NOMO-1 (cell line): Measurements from ENCODE around the gene RPE.

ENCODE experiments used
- DNase-seq, 2 experiments: peaks; one replicate each; lab custom pipeline; 2025; ENCODE audit not compliant: unreplicated experiment in 2 of 2; lab: John Stamatoyannopoulos, UW

RPE gene

GRCh38 chr2:210000464-210001324 is 1.7 kb upstream of the RPE start:
- peak; percentile 75 to 86 for DNase-seq

DNA sequence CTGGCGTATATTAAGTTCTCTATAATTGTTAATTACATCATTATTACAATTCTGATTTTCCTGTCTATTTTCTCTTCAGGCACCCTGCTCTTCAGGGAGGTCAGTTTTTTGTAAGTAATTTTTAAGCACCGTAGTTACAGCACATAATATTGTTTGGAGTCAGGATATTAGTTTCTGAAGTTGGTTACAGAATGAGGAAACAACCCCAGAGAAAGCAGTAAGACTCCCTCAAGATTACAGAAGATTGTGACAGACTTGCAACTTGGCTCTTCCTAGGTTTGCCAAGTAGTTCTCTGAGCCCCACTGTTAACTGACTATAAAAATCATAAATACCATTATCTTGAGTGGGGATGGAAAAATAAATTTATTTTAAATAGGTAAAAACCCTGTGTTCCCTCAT is 921 bp downstream of the RPE start:
- DNase-seq, result peak; percentile 81 to 82

- peak; percentile 26 to 77 for DNase-seq
Measured at GRCh38 chr2:210004881-210005280, 2.4 kb downstream of the RPE start.

DNA sequence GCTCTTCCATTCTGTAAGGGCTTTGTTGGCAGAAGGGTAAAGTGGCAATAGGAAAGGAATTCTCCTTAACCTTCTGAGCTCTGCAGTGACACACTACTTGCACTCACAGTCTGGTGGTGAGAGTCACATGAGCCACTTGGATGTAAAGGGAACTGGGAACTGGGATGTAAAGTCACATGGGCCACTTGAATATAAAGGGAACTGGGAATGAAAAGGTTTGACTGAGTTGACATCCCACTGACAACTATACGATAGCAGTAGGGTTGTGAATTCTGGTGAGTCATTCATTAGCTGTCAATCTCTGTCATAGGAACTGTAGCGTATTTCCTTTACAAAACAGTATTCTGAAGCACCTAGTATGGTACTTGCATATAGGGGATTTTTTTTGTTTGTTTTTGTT is 5.5 kb downstream of the RPE start:
- no peak for DNase-seq

GRCh38 chr2:210009126-210009525 is 6.7 kb downstream of the RPE start:
- DNase-seq, result no peak

DNA sequence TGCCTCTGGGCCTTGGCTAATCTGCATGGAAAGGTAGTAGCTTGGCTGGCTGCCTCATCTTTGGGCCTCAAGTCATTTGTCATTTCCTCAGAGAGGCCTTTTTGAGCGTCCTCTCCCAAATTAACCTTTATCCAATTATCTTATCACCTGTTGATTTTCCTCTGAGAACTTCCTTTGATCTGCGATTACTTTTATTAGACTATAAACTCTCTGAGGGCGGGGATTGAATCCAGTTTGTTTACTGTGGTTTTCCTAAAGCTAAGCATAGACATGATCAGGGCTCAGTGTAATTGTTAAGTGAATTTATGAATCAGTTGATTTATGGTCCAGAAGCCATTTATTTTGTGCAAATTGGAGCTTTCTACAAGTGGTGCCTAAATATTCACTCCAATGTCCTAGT is 7.5 kb downstream of the RPE start:
- no peak for DNase-seq

- no peak for DNase-seq
Measured at GRCh38 chr2:210020138-210020537, 17.7 kb downstream of the RPE start.

- no peak for DNase-seq
Measured at GRCh38 chr2:210022824-210023223, 20.4 kb downstream of the RPE start.

GRCh38 chr2:210027608-210028007 is 25.2 kb downstream of the RPE start:
- no peak for DNase-seq

DNA sequence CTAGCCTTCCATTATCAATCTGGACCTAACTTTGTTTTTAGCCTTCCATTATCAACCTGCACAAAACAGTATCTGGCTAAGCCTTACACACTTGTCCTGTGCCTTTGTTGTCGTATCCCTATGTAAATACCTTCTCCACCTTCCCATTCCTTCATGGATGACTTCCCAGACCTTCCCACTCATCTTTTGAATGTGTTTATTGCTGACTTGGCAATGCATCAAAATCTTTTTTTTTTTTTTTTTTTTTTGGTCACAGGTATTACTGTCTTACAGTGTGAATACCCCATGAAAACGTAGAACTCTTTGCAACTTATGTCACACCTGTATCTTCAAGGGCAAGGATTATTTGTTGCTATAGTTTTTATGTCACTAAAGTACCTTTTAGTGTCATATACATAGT is 25.7 kb downstream of the RPE start:
- no peak for DNase-seq

GRCh38 chr2:210034087-210034683 is 31.7 kb downstream of the RPE start:
- no peak for DNase-seq

GRCh38 chr2:210035679-210036078 is 33.2 kb downstream of the RPE start:
- DNase-seq, result no peak

DNA sequence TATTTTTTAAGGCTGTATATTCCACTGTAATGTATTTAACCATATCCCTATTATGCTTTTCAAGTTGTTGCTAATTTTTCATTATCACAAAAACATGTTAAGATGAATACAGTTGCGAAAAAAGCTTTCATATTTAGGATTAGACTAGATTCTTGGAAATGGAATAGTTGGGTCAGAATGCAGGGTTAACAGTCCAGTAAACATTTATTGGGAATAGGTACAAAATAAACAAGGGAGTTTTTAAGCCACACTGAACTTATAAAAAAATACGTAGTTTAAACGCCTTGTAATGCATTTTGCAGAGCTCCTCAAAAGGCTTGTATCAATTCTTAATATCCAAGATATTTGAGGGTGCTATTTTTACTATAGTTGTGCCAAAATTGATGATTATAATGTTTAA is 35.6 kb downstream of the RPE start:
- no peak for DNase-seq

DNA sequence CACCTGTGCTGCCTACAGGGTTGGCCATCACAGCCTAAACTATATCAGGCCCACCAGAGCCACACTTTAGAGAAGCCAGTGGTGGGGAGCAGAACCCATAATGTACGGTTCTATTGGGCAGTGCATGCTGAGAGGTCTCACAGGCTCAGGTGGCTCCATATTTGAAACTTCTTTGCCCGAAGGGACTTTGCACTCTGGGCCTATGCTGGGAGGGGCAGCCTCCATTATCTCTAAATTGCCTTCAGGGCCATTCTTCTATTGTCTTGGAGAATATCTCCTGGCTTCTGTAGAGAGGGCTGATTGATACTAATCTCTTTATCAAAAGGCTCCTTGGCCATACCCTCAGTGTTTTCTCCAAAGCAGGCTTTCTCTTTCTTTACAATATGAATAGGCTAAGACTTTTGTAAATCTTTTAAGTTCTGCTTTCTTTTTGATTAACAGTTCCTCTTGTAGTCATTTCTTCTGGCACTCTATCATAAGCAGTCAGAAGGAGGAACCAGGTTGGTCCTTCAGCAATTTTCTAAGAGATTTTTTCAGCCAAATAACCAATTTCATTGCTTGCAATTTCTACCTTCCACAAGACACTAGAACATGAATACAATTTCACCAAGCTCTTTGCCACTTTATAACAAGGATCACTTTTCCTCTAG is 44.5 kb downstream of the RPE start:
- DNase-seq, result peak in 1 of 2 experiments; percentile 51

DNA sequence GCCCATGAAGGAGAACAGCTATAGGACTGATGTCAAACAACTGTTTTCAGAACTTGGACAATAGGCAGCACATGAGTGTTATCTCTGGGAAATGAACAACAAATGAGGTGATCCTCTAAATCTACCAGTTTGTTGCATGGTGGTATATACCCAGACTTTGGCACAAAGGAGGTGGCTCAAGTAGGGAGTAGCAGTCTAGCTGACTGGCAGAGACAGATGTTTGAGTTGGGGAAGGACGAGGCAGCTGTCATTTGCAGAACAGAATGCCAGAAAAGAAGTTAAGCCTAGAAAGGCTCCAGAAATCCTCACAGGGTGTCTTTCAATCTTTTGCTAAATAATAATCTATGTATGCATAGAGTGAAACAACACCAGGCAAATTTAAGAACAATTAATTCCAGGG is 47.4 kb downstream of the RPE start:
- DNase-seq, result no peak

DNA sequence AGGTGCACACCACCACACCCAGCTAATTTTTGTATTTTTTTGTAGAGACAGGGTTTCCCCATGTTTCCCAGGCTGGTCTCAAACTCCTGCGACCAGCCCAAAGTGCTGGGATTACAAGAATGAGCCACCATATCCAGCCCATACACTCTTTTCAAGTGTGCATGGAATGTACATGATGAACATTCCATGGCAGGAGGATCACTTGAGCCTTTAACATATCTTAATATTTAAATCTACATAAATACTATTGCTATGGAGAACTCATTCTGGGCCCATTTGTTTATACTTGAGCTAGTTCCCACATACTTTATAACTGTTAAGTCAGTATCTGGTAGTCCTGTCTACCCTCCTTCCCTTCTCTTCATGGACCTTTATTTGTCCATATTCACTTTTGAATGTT is 48.4 kb downstream of the RPE start:
- DNase-seq, result no peak

DNA sequence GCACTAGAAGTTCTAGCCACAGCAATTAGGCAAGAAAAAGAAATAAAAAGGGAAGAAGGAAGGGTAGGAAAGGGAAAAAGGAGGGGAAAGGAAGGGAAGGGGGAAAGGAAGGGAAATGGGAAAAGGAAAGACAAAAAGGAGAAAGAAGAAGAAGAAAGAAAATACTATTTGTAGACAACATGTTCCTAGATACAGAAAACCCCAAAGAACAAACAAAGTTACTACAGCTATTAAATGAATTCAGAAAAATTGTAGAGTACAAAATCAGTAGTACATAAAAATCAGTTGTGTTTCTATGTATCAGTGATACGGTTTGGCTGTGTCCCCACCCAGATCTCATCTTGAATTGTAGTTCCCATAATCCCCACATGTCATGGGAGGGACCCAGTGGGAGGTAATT is 52.3 kb downstream of the RPE start:
- DNase-seq, result no peak

GRCh38 chr2:210055825-210056224 is 53.4 kb downstream of the RPE start:
- DNase-seq, result no peak

DNA sequence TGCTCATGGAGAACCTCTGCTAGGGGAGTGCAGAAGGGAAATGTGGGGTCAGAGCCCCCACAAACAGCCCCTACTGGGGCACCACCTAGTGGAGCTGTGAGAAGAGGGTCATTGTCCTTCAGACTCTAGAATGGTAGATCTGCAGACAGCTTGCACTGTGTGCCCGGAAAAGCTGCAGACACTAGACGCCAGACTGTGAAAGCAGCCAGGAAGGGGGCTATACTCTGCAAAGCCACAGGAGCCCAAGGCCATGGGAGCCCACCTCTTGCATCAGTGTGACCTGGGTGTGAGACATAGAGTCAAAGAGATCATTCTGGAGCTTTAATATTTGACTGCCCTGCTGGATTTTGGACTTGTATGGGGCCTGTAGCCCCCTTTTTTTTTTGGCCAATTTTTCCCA is 60.9 kb downstream of the RPE start:
- DNase-seq, result no peak
